Spleen (tissue), 11 donors: ENCODE measurements around the gene ABHD6. TPM values are rescaled to one million over a fixed set of nuclear protein-coding genes. Genes with fewer than 3 reads are reported as not detected.

Experiments used
- DNase-seq: peaks from one replicate; pipeline ENCODE4 v3.0.0-alpha.2; 2020
- H3K27ac ChIP-seq, 8 donors: fragments of 200-600 bp; sonication (generic) in 7 of 8; 1 replicate in 4 of 8; 2 replicates in 4 of 8; pipeline versions ENCODE4 v1.5.0 to v1.8.0; 2016 to 2021; ENCODE audit warnings: inconsistent platforms in 4 of 8, mild to moderate bottlenecking in 4 of 8, moderate library complexity in 1 of 8
- H3K27me3 ChIP-seq, 7 donors: fragments of 200-600 bp; sonication (generic) in 6 of 7; replicated peaks in 1 of 7; 1 replicate in 4 of 7; 2 replicates in 3 of 7; pipeline versions ENCODE4 v1.5.0 to v1.8.0; 2016 to 2021; ENCODE audit warnings: inconsistent platforms in 3 of 7, mild to moderate bottlenecking in 1 of 7
- H3K36me3 ChIP-seq, 6 donors: fragments of 200-600 bp; sonication (generic) in 5 of 6; 1 replicate in 4 of 6; 2 replicates in 2 of 6; pipeline versions ENCODE4 v1.5.0 to v1.8.0; 2016 to 2021; ENCODE audit warnings: inconsistent platforms in 2 of 6
- H3K4me1 ChIP-seq, 6 donors: fragments of 200-600 bp; sonication (generic) in 5 of 6; 1 replicate in 3 of 6; 2 replicates in 3 of 6; pipeline versions ENCODE4 v1.5.0 to v1.8.0; 2016 to 2021; ENCODE audit warnings: inconsistent platforms in 3 of 6
- H3K4me3 ChIP-seq, 8 donors: fragments of 200-600 bp; sonication (generic) in 7 of 8; 1 replicate in 4 of 8; 2 replicates in 4 of 8; pipeline versions ENCODE4 v1.5.0 to v1.8.0; 2016 to 2021; ENCODE audit warnings: inconsistent platforms in 4 of 8, mild to moderate bottlenecking in 4 of 8, moderate library complexity in 2 of 8
- H3K9me3 ChIP-seq, 8 donors: fragments of 200-600 bp; sonication (generic) in 7 of 8; 1 replicate in 4 of 8; 2 replicates in 4 of 8; pipeline versions ENCODE4 v1.5.0 to v1.8.0; 2016 to 2021; ENCODE audit warnings: inconsistent platforms in 4 of 8
- POLR2A ChIP-seq, 3 donors: fragments of 450-650 bp; IDR thresholded peaks; one replicate each; pipeline ENCODE4 v1.5.1; 2017; ENCODE audit warnings: antibody characterized with exemption in 3 of 3, mild to moderate bottlenecking in 1 of 3
- POLR2AphosphoS5 ChIP-seq, 3 donors: sonication (generic); formaldehyde crosslinking; IDR thresholded peaks; one replicate each; pipeline ENCODE4 v1.5.1; 2017; ENCODE audit warnings: antibody characterized with exemption in 3 of 3
- WGBS, 5 donors: extraction: QIAGEN DNeasy Blood & Tissue Kit in 3 of 5; methylation state at CpG; one replicate each; pipeline versions ENCODE4 v1.1.5 to v1.1.7; 2013 to 2018; 5-methylcytosine and 5-hydroxymethylcytosine counted together
- intact Hi-C: fragments of 100-400 bp; cut with DNase I; formaldehyde crosslinking; loops from one replicate; pipeline ENCODE4 v1.15.0; 2023; ENCODE audit warnings: low total_unique reads
- polyA plus RNA-seq, 3 donors: library from polyadenylated mRNA; stranded (reverse); fragments of 200-250 nt; gene quantifications; one replicate each; pipeline ENCODE4 v1.2.1, GENCODE V29; 2013
- total RNA-seq, 7 donors: library from RNA; depleted of rRNA in 3 of 7; stranded (reverse); fragments of >200 nt in 3 of 7; fragmentation: NEBNext Ultra II Directional in 4 of 7; extraction: Animal tissue kit (Norgen Biotek cat#: 25700) in 4 of 7; gene quantifications; one replicate each; pipeline versions ENCODE4 v1.1.0 to v1.2.1, GENCODE V29; 2016 to 2021
- TF ChIP-seq, protein P1 (sequence below), 11 experiments: fragments of 200-600 bp in 7 of 11; fragments of 450-650 bp in 4 of 11; sonication (generic) in 4 of 11; IDR thresholded peaks in 8 of 11; conservative IDR thresholded peaks in 3 of 11; 1 replicate in 7 of 11; 2 replicates in 4 of 11; pipeline versions ENCODE4 v1.4.0 to v1.8.0; 2016 to 2021; ENCODE audit warnings: antibody characterized with exemption in 11 of 11, inconsistent platforms in 4 of 11, mild to moderate bottlenecking in 1 of 11
- donor health status: healthy with polysubstance abuse.
- donor health status: DM: no; HTN: no; CAD: no; lungs with moderate emphysema.
- donor health status: DM: no; HTN: no; CAD: no.
- donor health status: Bipolar disorder and iron deficiency.
- donor health status: healthy.
- donor health status: DM: no; HTN: no; CAD: no.
- donor health status: DM: yes; HTN: yes; CAD: no.

ABHD6 gene
- total and polyA plus RNA-seq, 10 donors = 17.2 to 79.9 (median 48.4) TPM

DNA sequence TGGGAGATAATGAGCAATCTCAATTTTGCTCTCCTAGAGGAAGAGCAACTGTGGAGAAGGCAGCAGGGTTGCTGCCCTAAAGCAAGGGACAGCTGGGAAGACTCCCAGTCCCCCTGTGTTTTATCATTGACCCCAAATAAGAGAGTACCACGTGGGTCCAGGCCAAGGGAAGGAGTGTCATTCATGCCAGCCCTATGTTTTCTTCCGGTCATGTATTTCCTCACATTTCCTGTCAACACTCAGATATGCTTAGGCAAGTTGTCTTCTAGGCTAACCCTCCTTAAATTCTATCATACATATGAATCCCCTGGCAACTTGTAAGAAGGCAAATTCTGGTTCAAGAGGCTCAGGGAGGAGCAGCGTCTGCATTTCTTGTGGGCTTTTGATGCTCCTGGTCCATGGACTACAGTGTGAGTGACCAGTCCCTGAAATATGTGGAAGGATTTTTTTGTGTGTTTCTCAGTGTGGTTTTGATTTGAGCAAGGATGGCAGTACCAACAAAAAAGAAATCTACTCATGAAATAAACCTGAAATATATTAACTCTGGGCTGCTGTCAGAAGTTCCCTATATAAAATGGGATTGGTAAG, 36.5 kb downstream of the ABHD6 start:
- H3K27me3 ChIP-seq = no peaks in the 10 kb centered on the region
- TF ChIP-seq POLR2A (IDR thresholded peaks at IDR 0.05) (no peak), POLR2AphosphoS5 (IDR thresholded peaks at IDR 0.05) (peak in 1 of 3 donors; percentile 37)
- TF ChIP-seq, protein P1, sequence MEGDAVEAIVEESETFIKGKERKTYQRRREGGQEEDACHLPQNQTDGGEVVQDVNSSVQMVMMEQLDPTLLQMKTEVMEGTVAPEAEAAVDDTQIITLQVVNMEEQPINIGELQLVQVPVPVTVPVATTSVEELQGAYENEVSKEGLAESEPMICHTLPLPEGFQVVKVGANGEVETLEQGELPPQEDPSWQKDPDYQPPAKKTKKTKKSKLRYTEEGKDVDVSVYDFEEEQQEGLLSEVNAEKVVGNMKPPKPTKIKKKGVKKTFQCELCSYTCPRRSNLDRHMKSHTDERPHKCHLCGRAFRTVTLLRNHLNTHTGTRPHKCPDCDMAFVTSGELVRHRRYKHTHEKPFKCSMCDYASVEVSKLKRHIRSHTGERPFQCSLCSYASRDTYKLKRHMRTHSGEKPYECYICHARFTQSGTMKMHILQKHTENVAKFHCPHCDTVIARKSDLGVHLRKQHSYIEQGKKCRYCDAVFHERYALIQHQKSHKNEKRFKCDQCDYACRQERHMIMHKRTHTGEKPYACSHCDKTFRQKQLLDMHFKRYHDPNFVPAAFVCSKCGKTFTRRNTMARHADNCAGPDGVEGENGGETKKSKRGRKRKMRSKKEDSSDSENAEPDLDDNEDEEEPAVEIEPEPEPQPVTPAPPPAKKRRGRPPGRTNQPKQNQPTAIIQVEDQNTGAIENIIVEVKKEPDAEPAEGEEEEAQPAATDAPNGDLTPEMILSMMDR (IDR thresholded peaks at IDR 0.05 in 8 of 11, conservative IDR thresholded peaks at IDR 0.05 in 3 of 11) = no peak
- peaks cover 0 to 5% (median 0%) of the 10 kb centered on the region in 8 donors for H3K9me3 ChIP-seq
- peaks cover 0 to 33% (median 16%) of the 10 kb centered on the region in 6 donors for H3K4me1 ChIP-seq
- WGBS, 5 donors = 44 to 62% (median 62%) methylated on average over 3 of the region's 3 CpGs
- DNase-seq = no peak
- H3K36me3 ChIP-seq = peaks cover 0 to 89% (median 43%) of the 10 kb centered on the region in 6 donors
- intact Hi-C loops = no loop called here
- H3K4me3 ChIP-seq = no peak overlapping the region
- H3K27ac ChIP-seq = peak overlapping the region in 6 of 8 donors; percentile 35 to 69 (median 61)

DNA sequence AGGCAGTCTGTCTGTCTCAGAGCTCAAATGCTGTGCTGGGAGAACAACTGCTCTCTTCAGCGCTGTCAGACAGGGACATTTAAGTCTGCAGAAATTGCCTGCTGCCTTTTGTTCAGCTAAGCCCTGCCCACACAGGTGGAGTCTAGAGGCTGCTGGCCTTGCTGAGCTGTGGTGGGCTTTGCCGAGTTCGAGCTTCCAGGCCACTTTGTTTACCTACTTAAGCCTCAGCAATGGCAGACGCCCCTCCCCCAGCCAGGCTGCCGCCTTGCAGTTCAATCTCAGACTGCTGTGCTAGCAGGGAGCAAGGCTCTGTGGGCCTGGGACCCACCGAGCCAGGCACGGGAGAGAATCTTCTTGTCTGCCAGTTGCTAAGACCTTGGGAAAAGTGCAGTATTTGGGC, 43.5 kb downstream of the ABHD6 start:
- no peak for TF ChIP-seq POLR2AphosphoS5 (IDR thresholded peaks at IDR 0.05)
- TF ChIP-seq, protein P1 (IDR thresholded peaks at IDR 0.05 in 8 of 11, conservative IDR thresholded peaks at IDR 0.05 in 3 of 11) = no peak
- TF ChIP-seq POLR2A (IDR thresholded peaks at IDR 0.05) = no peak
- 91 to 100% (median 94%) methylated on average over 2 to 7 of the region's 7 CpGs for WGBS, 5 donors
- no peak overlapping the region for H3K27ac ChIP-seq
- no peak for DNase-seq
- no peak overlapping the region for H3K4me3 ChIP-seq
- peaks cover 0 to 87% (median 58%) of the 10 kb centered on the region in 6 donors for H3K36me3 ChIP-seq
- intact Hi-C loops = no loop called here
- H3K27me3 ChIP-seq = no peaks in the 10 kb centered on the region
- H3K4me1 ChIP-seq = no peaks in the 10 kb centered on the region
- peaks cover 0 to 5% (median 0%) of the 10 kb centered on the region in 8 donors for H3K9me3 ChIP-seq

- intact Hi-C loops = no loop called here
- 72 to 81% (median 76%) methylated on average over 7 of the region's 7 CpGs for WGBS, 5 donors
- TF ChIP-seq, protein P1 (IDR thresholded peaks at IDR 0.05 in 8 of 11, conservative IDR thresholded peaks at IDR 0.05 in 3 of 11) = no peak
- no peak for TF ChIP-seq POLR2A (IDR thresholded peaks at IDR 0.05)
- Histone ChIP-seq H3K4me3 (no peak overlapping the region), H3K36me3 (peaks cover 0 to 94% (median 58%) of the 10 kb centered on the region in 6 donors), H3K27me3 (no peaks in the 10 kb centered on the region), H3K27ac (peak overlapping the region in 2 of 8 donors; percentile 7 to 42), H3K9me3 (no peaks in the 10 kb centered on the region), H3K4me1 (peaks cover 0 to 20% (median 3%) of the 10 kb centered on the region in 6 donors)
- no peak for DNase-seq
Observed at GRCh38 chr3:58285334-58285733, 47.7 kb downstream of the ABHD6 start.

DNA sequence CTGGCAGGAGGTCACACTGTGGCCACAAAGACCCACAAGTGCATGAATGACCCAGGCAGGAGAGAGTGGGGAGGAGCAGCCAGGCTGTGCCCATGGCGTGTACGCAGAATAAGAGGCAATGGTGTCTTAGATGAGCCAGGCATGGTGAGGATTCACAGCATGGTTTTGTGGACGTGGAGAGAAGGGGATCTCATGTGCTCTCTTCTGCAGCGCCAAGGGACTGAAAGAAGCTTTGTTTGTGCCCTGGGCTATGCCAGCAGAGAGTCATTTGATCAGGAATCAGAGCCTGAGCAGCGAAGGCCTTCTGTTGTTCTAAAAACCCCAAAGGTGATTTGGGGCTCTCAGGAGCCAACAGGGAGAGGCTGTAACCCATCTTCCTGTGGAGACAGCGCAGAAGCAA, 49.8 kb downstream of the ABHD6 start:
- intact Hi-C loops = no loop called here
- H3K4me3 ChIP-seq = no peak overlapping the region
- 78 to 89% (median 81%) methylated on average over 6 of the region's 6 CpGs for WGBS, 5 donors
- H3K27me3 ChIP-seq = no peaks in the 10 kb centered on the region
- TF ChIP-seq POLR2AphosphoS5 (IDR thresholded peaks at IDR 0.05) (peak in 1 of 3 donors; percentile 17), POLR2A (IDR thresholded peaks at IDR 0.05) (no peak)
- peak overlapping the region in 6 of 8 donors; percentile 22 to 63 (median 44) for H3K27ac ChIP-seq
- no peak for DNase-seq
- H3K9me3 ChIP-seq = no peaks in the 10 kb centered on the region
- H3K36me3 ChIP-seq = peaks cover 0 to 91% (median 42%) of the 10 kb centered on the region in 6 donors
- peaks cover 0 to 20% (median 3%) of the 10 kb centered on the region in 6 donors for H3K4me1 ChIP-seq
